Measurements from ENCODE around the gene VSTM4. TPM values are rescaled to one million over a fixed set of nuclear protein-coding genes. Genes with fewer than 3 reads are reported as not detected.
A peak's percentile ranks its signal among the peaks of the same experiment; 100 is the strongest.

VSTM4 gene
- total RNA-seq, 1 experiment from 2014 or later = 0.72 TPM

DNA sequence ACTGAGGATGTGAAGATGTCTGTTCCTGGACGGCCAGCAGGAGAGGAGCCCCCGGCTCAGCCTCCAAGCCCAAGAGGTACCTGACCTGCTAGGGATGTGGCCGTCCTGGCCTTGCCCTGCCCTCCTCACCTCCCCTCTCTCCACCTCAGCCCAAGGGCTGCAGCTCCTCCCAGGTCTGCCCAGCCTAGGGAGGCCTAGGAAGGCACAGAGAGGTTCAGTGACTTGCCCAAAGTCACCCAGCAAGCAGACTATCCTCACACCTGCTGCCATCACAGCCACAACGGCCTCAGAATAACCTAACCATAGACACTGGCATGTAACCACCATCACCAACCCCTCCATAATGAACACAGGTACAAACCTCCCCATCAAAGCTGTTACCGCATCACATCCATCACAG is 137.0 kb downstream of the VSTM4 start:
- H3K27ac Mint-ChIP-seq = no peak overlapping the region
- DNase-seq (ENCODE audit: low spot score) (no peak), ATAC-seq (no peak)
- H3K9me3 Mint-ChIP-seq = no peaks in the 10 kb centered on the region
- H3K4me3 Mint-ChIP-seq = no peak overlapping the region
- H3K36me3 Mint-ChIP-seq = no peaks in the 10 kb centered on the region
- TF ChIP-seq SOX15 (CRISPR knock-in tag; IDR thresholded peaks at IDR 0.05) = no peak
- TF ChIP-seq, protein P1, sequence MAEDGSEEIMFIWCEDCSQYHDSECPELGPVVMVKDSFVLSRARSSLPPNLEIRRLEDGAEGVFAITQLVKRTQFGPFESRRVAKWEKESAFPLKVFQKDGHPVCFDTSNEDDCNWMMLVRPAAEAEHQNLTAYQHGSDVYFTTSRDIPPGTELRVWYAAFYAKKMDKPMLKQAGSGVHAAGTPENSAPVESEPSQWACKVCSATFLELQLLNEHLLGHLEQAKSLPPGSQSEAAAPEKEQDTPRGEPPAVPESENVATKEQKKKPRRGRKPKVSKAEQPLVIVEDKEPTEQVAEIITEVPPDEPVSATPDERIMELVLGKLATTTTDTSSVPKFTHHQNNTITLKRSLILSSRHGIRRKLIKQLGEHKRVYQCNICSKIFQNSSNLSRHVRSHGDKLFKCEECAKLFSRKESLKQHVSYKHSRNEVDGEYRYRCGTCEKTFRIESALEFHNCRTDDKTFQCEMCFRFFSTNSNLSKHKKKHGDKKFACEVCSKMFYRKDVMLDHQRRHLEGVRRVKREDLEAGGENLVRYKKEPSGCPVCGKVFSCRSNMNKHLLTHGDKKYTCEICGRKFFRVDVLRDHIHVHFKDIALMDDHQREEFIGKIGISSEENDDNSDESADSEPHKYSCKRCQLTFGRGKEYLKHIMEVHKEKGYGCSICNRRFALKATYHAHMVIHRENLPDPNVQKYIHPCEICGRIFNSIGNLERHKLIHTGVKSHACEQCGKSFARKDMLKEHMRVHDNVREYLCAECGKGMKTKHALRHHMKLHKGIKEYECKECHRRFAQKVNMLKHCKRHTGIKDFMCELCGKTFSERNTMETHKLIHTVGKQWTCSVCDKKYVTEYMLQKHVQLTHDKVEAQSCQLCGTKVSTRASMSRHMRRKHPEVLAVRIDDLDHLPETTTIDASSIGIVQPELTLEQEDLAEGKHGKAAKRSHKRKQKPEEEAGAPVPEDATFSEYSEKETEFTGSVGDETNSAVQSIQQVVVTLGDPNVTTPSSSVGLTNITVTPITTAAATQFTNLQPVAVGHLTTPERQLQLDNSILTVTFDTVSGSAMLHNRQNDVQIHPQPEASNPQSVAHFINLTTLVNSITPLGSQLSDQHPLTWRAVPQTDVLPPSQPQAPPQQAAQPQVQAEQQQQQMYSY (CRISPR knock-in tag; IDR thresholded peaks at IDR 0.05) = no peak
- TF ChIP-seq ZNF671 (CRISPR knock-in tag; IDR thresholded peaks at IDR 0.05) = no peak
- no peak for TF ChIP-seq HMGA2 (CRISPR knock-in tag; IDR thresholded peaks at IDR 0.05)
- TF ChIP-seq, protein P2, sequence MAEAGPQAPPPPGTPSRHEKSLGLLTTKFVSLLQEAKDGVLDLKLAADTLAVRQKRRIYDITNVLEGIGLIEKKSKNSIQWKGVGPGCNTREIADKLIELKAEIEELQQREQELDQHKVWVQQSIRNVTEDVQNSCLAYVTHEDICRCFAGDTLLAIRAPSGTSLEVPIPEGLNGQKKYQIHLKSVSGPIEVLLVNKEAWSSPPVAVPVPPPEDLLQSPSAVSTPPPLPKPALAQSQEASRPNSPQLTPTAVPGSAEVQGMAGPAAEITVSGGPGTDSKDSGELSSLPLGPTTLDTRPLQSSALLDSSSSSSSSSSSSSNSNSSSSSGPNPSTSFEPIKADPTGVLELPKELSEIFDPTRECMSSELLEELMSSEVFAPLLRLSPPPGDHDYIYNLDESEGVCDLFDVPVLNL (CRISPR knock-in tag; IDR thresholded peaks at IDR 0.05; ENCODE audit: borderline replicate concordance, low read depth) = no peak
- TF ChIP-seq NR2C2 (CRISPR knock-in tag; IDR thresholded peaks at IDR 0.05) = no peak
- TF ChIP-seq SP1 (CRISPR knock-in tag; conservative IDR thresholded peaks at IDR 0.05) = no peak
- no peak for TF ChIP-seq NFE2L1 (CRISPR knock-in tag; IDR thresholded peaks at IDR 0.05)
- TF ChIP-seq, protein P3, sequence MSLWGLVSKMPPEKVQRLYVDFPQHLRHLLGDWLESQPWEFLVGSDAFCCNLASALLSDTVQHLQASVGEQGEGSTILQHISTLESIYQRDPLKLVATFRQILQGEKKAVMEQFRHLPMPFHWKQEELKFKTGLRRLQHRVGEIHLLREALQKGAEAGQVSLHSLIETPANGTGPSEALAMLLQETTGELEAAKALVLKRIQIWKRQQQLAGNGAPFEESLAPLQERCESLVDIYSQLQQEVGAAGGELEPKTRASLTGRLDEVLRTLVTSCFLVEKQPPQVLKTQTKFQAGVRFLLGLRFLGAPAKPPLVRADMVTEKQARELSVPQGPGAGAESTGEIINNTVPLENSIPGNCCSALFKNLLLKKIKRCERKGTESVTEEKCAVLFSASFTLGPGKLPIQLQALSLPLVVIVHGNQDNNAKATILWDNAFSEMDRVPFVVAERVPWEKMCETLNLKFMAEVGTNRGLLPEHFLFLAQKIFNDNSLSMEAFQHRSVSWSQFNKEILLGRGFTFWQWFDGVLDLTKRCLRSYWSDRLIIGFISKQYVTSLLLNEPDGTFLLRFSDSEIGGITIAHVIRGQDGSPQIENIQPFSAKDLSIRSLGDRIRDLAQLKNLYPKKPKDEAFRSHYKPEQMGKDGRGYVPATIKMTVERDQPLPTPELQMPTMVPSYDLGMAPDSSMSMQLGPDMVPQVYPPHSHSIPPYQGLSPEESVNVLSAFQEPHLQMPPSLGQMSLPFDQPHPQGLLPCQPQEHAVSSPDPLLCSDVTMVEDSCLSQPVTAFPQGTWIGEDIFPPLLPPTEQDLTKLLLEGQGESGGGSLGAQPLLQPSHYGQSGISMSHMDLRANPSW (CRISPR knock-in tag; conservative IDR thresholded peaks at IDR 0.05; ENCODE audit: low read depth) = no peak
- no peak for TF ChIP-seq SMAD4 (CRISPR knock-in tag; IDR thresholded peaks at IDR 0.05)
- TF ChIP-seq, protein P4, sequence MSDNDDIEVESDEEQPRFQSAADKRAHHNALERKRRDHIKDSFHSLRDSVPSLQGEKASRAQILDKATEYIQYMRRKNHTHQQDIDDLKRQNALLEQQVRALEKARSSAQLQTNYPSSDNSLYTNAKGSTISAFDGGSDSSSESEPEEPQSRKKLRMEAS (CRISPR knock-in tag; IDR thresholded peaks at IDR 0.05) = no peak
- TF ChIP-seq CREM (CRISPR knock-in tag; IDR thresholded peaks at IDR 0.05) = no peak
- TF ChIP-seq FOXJ3 (CRISPR knock-in tag; IDR thresholded peaks at IDR 0.05; ENCODE audit: borderline replicate concordance) = no peak
- TF ChIP-seq GRHL2 (CRISPR knock-in tag; IDR thresholded peaks at IDR 0.05; ENCODE audit: insufficient replicate concordance, severe bottlenecking) = no peak
- TF ChIP-seq, protein P5, sequence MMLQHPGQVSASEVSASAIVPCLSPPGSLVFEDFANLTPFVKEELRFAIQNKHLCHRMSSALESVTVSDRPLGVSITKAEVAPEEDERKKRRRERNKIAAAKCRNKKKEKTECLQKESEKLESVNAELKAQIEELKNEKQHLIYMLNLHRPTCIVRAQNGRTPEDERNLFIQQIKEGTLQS (CRISPR knock-in tag; conservative IDR thresholded peaks at IDR 0.05) = no peak
- no peak for TF ChIP-seq ESRRA (CRISPR knock-in tag; IDR thresholded peaks at IDR 0.05; ENCODE audit: borderline replicate concordance)
- POLR2A ChIA-PET = no interaction called here
- CTCF ChIA-PET = interaction anchor here (1.4 kb wide), 1 partner anchor 186 kb away, joined by 4 read pairs; no protein-coding TSS in a partner anchor
- no peaks in the 10 kb centered on the region for H3K4me1 Mint-ChIP-seq
- H3K27me3 Mint-ChIP-seq (ENCODE audit: low read depth) = no peaks in the 10 kb centered on the region; the same call in 1 of the 2 replicates

DNA sequence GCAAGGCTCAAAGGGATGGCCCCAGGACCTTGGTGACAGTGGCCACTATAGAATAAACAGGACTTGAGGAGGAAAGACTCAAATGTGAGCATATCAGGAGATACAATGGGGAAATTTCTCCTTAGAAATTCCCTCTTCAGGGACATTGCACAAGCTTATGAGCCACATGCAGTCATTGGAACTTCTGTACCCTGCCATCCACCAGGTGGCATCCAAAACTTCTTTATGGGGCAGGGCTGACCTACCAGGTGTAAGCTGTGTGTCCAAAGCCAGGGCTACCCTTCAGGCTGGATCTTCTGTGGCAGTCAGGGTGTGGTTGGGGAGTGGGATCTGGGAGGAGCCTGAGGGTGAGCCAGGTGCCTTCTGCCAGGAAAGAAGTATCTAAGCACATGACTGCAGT is 139.1 kb downstream of the VSTM4 start:
- no peaks in the 10 kb centered on the region for H3K9me3 Mint-ChIP-seq
- ChIA-PET POLR2A (no interaction called here), CTCF (interaction anchor here (0.6 to 2.2 kb wide), 9 partner anchors 22 to 603 kb away, joined by 3 to 11 read pairs (median 5); no protein-coding TSS in a partner anchor)
- no peak overlapping the region for H3K4me3 Mint-ChIP-seq
- DNase-seq (ENCODE audit: low spot score) (peak; percentile 30), ATAC-seq (peak; percentile 77)
- no peaks in the 10 kb centered on the region for H3K4me1 Mint-ChIP-seq
- no peak for TF ChIP-seq KAT7 (CRISPR knock-in tag; IDR thresholded peaks at IDR 0.05; ENCODE audit: borderline replicate concordance)
- TF ChIP-seq, protein P6, sequence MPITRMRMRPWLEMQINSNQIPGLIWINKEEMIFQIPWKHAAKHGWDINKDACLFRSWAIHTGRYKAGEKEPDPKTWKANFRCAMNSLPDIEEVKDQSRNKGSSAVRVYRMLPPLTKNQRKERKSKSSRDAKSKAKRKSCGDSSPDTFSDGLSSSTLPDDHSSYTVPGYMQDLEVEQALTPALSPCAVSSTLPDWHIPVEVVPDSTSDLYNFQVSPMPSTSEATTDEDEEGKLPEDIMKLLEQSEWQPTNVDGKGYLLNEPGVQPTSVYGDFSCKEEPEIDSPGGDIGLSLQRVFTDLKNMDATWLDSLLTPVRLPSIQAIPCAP (CRISPR knock-in tag; IDR thresholded peaks at IDR 0.05) = no peak
- TF ChIP-seq ZNF396 (CRISPR knock-in tag; IDR thresholded peaks at IDR 0.05; ENCODE audit: borderline replicate concordance) = no peak
- TF ChIP-seq JUN (CRISPR knock-in tag; IDR thresholded peaks at IDR 0.05) = no peak
- TF ChIP-seq RELA (CRISPR knock-in tag; IDR thresholded peaks at IDR 0.05; ENCODE audit: borderline replicate concordance) = no peak
- TF ChIP-seq, protein P7, sequence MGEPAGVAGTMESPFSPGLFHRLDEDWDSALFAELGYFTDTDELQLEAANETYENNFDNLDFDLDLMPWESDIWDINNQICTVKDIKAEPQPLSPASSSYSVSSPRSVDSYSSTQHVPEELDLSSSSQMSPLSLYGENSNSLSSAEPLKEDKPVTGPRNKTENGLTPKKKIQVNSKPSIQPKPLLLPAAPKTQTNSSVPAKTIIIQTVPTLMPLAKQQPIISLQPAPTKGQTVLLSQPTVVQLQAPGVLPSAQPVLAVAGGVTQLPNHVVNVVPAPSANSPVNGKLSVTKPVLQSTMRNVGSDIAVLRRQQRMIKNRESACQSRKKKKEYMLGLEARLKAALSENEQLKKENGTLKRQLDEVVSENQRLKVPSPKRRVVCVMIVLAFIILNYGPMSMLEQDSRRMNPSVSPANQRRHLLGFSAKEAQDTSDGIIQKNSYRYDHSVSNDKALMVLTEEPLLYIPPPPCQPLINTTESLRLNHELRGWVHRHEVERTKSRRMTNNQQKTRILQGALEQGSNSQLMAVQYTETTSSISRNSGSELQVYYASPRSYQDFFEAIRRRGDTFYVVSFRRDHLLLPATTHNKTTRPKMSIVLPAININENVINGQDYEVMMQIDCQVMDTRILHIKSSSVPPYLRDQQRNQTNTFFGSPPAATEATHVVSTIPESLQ (CRISPR knock-in tag; IDR thresholded peaks at IDR 0.05) = no peak
- TF ChIP-seq CBFB (CRISPR knock-in tag; IDR thresholded peaks at IDR 0.05; ENCODE audit: low read depth) = no peak
- TF ChIP-seq, protein P5 (CRISPR knock-in tag; conservative IDR thresholded peaks at IDR 0.05) = no peak
- no peak for TF ChIP-seq ZNF317 (CRISPR knock-in tag; IDR thresholded peaks at IDR 0.05; ENCODE audit: borderline replicate concordance, low read depth)
- TF ChIP-seq SOX15 (CRISPR knock-in tag; IDR thresholded peaks at IDR 0.05) = no peak
- H3K27ac Mint-ChIP-seq = no peak overlapping the region
- H3K27me3 Mint-ChIP-seq (ENCODE audit: low read depth) = no peaks in the 10 kb centered on the region; the same call in 1 of the 2 replicates
- H3K36me3 Mint-ChIP-seq = no peaks in the 10 kb centered on the region

All from WTC11 (cell line).